Sigmoid colon (tissue), 7 donors: ENCODE data around the gene TMEM41B. TPM values are rescaled to one million over a fixed set of nuclear protein-coding genes. Genes with fewer than 3 reads are reported as not detected.

Experiments used
- DNase-seq: peaks from one replicate; pipeline ENCODE4 v3.0.0-alpha.2; 2019
- H3K27ac ChIP-seq, 4 donors: fragments of 200-600 bp; sonication (generic); one replicate each; pipeline ENCODE4 v1.5.1; 2016 to 2019; ENCODE audit warnings: mild to moderate bottlenecking in 1 of 4
- H3K27me3 ChIP-seq, 3 donors: fragments of 200-600 bp; sonication (generic); one replicate each; pipeline ENCODE4 v1.5.1; 2019; ENCODE audit warnings: mild to moderate bottlenecking in 1 of 3
- H3K36me3 ChIP-seq, 4 donors: fragments of 200-600 bp; sonication (generic); one replicate each; pipeline ENCODE4 v1.5.1; 2016 to 2019
- H3K4me1 ChIP-seq, 4 donors: fragments of 200-600 bp; sonication (generic); one replicate each; pipeline ENCODE4 v1.5.1; 2017 to 2019
- H3K4me3 ChIP-seq, 4 donors: fragments of 200-600 bp; sonication (generic); one replicate each; pipeline ENCODE4 v1.5.1; 2017 to 2019; ENCODE audit warnings: mild to moderate bottlenecking in 2 of 4, moderate library complexity in 1 of 4
- H3K9me3 ChIP-seq, 4 donors: fragments of 200-600 bp in 3 of 4; sonication (generic) in 3 of 4; one replicate each; pipeline versions ENCODE4 v1.5.1 to v1.6.1; 2013 to 2019
- EP300 ChIP-seq, 4 donors: sonication (generic); formaldehyde crosslinking; IDR thresholded peaks; one replicate each; pipeline ENCODE4 v1.6.1; 2017; ENCODE audit warnings: antibody characterized with exemption in 4 of 4
- POLR2A ChIP-seq, 2 donors: fragments of 450-650 bp; IDR thresholded peaks; one replicate each; pipeline ENCODE4 v1.6.1; 2016; ENCODE audit warnings: antibody characterized with exemption in 2 of 2, mild to moderate bottlenecking in 2 of 2, moderate library complexity in 2 of 2
- POLR2AphosphoS5 ChIP-seq, 4 donors: sonication (generic); formaldehyde crosslinking; IDR thresholded peaks; one replicate each; pipeline ENCODE4 v1.6.1; 2017; ENCODE audit warnings: antibody characterized with exemption in 4 of 4
- WGBS, 2 donors: extraction: QIAGEN DNeasy Blood & Tissue Kit; methylation state at CpG; one replicate each; pipeline ENCODE4 v1.1.7; 2013; 5-methylcytosine and 5-hydroxymethylcytosine counted together
- intact Hi-C: fragments of 100-400 bp; cut with DNase I; formaldehyde crosslinking; loops from one replicate; pipeline ENCODE4 v1.15.1; 2023
- polyA plus RNA-seq, 3 donors: library from polyadenylated mRNA; stranded (reverse); fragments of 200-250 nt; gene quantifications; one replicate each; pipeline ENCODE4 v1.2.3, GENCODE V29; 2013
- total RNA-seq, 4 donors: library from RNA; depleted of rRNA; stranded (reverse); fragments of >200 nt; gene quantifications; one replicate each; pipeline ENCODE4 v1.1.0, GENCODE V29; 2016
- TF ChIP-seq, protein P1 (sequence below), 4 experiments: fragments of 450-650 bp in 3 of 4; fragments of 200-600 bp in 1 of 4; IDR thresholded peaks; one replicate each; pipeline ENCODE4 v1.5.1; 2016 to 2019; ENCODE audit warnings: antibody characterized with exemption in 4 of 4, mild to moderate bottlenecking in 3 of 4, moderate library complexity in 2 of 4
- donor health status: healthy with polysubstance abuse.
- donor health status: Bipolar disorder and iron deficiency.
- donor health status: healthy.

The TMEM41B gene
- total and polyA plus RNA-seq, 7 donors: 6.5 to 22.2 (median 20.4) TPM

DNA sequence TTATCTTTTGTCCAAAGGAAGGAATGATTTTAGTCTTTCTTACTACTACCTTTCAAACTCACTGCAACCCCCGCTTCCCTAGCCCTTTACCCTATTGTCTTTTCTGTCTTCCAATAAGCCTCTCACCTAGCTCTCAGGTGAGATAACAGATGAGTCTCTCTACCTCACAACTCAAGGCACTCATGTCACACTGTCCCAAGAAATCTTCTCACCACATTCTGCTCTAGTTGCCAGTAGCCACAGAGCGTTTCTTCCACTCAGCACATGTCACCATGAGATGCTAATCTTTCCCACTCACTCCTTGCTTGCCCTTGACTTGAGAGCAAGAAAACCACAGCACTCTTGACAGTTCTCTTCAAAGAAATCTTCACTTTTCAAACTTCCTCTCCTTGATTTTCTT, 32.7 kb upstream of the TMEM41B start:
- no peaks in the 10 kb centered on the region for H3K9me3 ChIP-seq
- intact Hi-C loops: no loop called here
- 68 to 83% methylated on average over 2 of the region's 2 CpGs for WGBS, 2 donors
- no peaks in the 10 kb centered on the region for H3K36me3 ChIP-seq
- no peak for DNase-seq
- no peak overlapping the region for H3K4me3 ChIP-seq
- H3K27me3 ChIP-seq: peaks cover 0 to 4% (median 0%) of the 10 kb centered on the region in 3 donors
- TF ChIP-seq, protein P1, sequence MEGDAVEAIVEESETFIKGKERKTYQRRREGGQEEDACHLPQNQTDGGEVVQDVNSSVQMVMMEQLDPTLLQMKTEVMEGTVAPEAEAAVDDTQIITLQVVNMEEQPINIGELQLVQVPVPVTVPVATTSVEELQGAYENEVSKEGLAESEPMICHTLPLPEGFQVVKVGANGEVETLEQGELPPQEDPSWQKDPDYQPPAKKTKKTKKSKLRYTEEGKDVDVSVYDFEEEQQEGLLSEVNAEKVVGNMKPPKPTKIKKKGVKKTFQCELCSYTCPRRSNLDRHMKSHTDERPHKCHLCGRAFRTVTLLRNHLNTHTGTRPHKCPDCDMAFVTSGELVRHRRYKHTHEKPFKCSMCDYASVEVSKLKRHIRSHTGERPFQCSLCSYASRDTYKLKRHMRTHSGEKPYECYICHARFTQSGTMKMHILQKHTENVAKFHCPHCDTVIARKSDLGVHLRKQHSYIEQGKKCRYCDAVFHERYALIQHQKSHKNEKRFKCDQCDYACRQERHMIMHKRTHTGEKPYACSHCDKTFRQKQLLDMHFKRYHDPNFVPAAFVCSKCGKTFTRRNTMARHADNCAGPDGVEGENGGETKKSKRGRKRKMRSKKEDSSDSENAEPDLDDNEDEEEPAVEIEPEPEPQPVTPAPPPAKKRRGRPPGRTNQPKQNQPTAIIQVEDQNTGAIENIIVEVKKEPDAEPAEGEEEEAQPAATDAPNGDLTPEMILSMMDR (IDR thresholded peaks at IDR 0.05): no peak
- TF ChIP-seq EP300 (IDR thresholded peaks at IDR 0.05) (no peak), POLR2AphosphoS5 (IDR thresholded peaks at IDR 0.05) (no peak)
- no peak overlapping the region for H3K27ac ChIP-seq
- H3K4me1 ChIP-seq: no peaks in the 10 kb centered on the region

DNA sequence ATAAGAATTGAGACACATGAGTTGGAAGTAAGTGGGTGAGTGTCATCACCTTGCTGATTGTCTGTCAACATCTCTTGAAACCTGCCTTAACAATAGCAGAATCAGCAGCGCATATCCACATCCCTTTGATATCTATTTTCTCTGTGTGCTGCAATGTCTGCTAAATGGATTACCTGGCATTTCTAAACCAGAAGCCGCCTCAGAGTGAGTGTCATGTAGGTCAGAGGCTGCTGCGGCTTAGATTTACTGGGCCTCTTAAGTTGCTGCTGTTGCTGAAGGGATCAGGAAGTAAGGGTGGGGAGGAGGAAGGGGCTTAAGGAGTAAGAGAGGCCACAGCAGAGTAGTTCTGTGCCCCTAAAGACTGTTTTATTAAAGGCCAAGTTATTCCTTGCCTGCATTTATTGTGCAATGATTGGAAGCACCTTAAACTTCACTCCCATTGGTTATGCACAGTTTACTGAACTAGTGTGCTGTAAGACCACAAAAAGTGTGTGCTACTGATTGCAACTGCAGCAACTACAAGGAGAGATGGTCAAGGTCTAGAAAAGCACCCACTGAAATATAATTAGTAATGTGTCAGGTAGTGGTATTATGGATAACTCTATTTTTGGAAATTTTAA, 29.8 kb upstream of the TMEM41B start:
- 52 to 85% methylated on average over 3 of the region's 3 CpGs for WGBS, 2 donors
- DNase-seq: no peak
- Histone ChIP-seq H3K4me1 (no peaks in the 10 kb centered on the region), H3K36me3 (no peaks in the 10 kb centered on the region), H3K27ac (no peak overlapping the region), H3K4me3 (no peak overlapping the region), H3K9me3 (no peaks in the 10 kb centered on the region), H3K27me3 (peaks cover 0 to 4% (median 0%) of the 10 kb centered on the region in 3 donors)
- intact Hi-C loops: no loop called here
- TF ChIP-seq EP300 (IDR thresholded peaks at IDR 0.05) (no peak), POLR2A (IDR thresholded peaks at IDR 0.05) (no peak), POLR2AphosphoS5 (IDR thresholded peaks at IDR 0.05) (no peak)
- TF ChIP-seq, protein P1 (IDR thresholded peaks at IDR 0.05): no peak

DNA sequence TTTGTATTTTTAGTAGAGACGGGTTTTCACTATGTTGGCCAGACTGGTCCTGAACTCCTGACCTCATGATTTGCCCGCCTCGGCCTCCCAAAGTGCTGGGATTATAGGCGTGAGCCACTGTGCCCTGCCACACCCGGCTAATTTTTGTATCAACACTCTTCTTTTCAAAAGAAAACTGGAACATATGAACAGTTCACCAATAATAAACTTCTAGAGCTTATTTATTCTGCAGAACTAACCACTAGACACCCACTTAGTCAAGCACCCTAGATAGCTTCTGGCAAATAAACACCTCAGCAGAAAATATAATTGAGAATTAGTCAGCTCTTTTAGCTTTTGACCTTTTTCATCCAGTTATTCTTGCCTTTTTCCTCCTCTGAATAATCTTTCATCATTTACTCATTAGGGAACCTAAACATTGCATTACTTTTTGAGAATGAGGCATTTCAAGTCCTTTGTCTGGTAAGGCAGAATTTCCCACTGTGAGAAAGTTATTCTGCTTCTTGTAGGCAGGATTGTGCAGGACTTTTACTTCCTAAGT, 27.3 kb upstream of the TMEM41B start:
- TF ChIP-seq EP300 (IDR thresholded peaks at IDR 0.05) (no peak), POLR2AphosphoS5 (IDR thresholded peaks at IDR 0.05) (no peak), POLR2A (IDR thresholded peaks at IDR 0.05) (no peak)
- TF ChIP-seq, protein P1 (IDR thresholded peaks at IDR 0.05): no peak
- intact Hi-C loops: no loop called here
- Histone ChIP-seq H3K27me3 (no peaks in the 10 kb centered on the region), H3K9me3 (no peaks in the 10 kb centered on the region), H3K4me1 (no peaks in the 10 kb centered on the region), H3K27ac (no peak overlapping the region), H3K4me3 (no peak overlapping the region), H3K36me3 (no peaks in the 10 kb centered on the region)
- WGBS, 2 donors: 35 to 70% methylated on average over 5 of the region's 5 CpGs
- DNase-seq: no peak

DNA sequence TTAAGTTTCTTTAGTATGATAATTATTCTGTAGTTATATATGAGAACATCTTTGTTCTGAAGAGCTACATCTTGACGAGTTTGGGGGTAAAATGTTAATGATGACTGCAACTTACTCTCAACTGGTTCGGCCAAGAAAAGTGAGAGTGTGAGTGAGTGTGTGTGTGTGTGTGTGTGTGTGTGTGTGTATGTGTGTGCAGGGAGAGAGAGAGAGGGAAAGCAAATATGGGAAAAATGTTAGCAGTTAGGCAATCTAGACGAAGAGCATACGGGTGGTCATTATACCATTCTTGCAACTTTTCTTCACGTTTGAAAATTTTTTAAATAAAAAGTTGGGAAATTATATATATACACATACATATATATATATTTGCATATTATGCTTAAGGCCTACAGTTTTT, 18.3 kb upstream of the TMEM41B start:
- intact Hi-C loops: no loop called here
- Histone ChIP-seq H3K9me3 (no peaks in the 10 kb centered on the region), H3K4me3 (no peak overlapping the region), H3K27ac (no peak overlapping the region), H3K4me1 (peaks cover 0 to 5% (median 0%) of the 10 kb centered on the region in 4 donors), H3K36me3 (no peaks in the 10 kb centered on the region), H3K27me3 (no peaks in the 10 kb centered on the region)
- no peak for DNase-seq
- TF ChIP-seq POLR2A (IDR thresholded peaks at IDR 0.05) (no peak), EP300 (IDR thresholded peaks at IDR 0.05) (no peak), POLR2AphosphoS5 (IDR thresholded peaks at IDR 0.05) (no peak)
- WGBS, 2 donors: 74 to 76% methylated on average over 5 of the region's 5 CpGs

DNA sequence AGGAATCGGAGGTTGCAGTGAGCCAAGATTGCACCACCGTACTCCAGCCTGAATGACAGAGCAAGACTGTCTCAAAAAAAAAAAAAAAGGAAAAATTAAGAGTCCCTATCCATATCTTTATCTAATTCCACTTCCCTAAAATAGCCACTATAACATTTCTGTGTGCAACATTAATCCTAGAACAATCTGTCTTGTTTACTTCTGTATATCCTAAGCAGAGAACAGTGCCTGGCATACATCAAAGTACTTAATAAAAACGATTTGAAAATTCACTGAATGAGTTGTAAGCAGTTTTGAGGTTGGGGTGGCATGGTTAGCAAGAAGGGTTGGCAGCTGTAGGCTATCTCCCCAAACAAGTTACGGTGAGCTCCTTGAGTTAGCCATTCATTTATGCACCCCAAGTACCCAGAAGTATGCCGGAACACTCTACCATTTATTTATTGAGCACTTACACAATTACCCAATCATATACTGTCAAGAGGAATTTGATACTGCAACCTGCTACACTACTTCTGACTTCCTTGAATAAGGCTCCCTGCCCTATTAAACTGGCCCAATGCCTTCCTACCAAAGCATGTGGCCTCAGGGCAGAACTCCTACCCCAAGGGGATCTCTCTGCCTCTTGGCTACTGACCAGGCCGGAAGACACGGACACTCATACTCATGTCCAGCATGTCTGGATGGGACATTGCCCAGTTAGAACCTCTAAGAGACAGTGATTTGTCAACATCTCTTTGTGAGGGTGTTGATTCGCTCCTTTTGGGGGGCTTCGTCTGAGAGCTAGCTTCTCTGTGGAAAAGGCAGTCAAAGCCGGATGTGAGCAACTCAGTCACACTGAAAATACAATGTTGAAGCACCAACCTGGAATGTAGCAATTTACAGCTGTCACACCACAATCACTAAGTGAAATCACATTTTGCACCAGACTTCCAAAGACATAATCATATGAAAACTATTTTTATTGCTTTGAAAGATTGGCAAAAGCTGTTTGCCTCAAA, 16.3 kb upstream of the TMEM41B start:
- intact Hi-C loops: no loop called here
- Histone ChIP-seq H3K27me3 (no peaks in the 10 kb centered on the region), H3K4me1 (peaks cover 0 to 5% (median 0%) of the 10 kb centered on the region in 4 donors), H3K27ac (peak overlapping the region in 2 of 4 donors; percentile 7 to 43), H3K9me3 (no peaks in the 10 kb centered on the region), H3K36me3 (no peaks in the 10 kb centered on the region), H3K4me3 (no peak overlapping the region)
- TF ChIP-seq EP300 (IDR thresholded peaks at IDR 0.05) (no peak), POLR2AphosphoS5 (IDR thresholded peaks at IDR 0.05) (peak in 3 of 4 donors; percentile 14 to 68 (median 35)), POLR2A (IDR thresholded peaks at IDR 0.05) (no peak)
- TF ChIP-seq, protein P1 (IDR thresholded peaks at IDR 0.05): no peak
- DNase-seq: no peak
- WGBS, 2 donors: 90 to 92% methylated on average over 10 of the region's 10 CpGs
